Activated CD4-positive, alpha-beta T cell treated with anti-CD3 and anti-CD28 coated beads, Interleukin-2, Interleukin-6, amounts not matched to agents 100 ng/mL and 50 ng/mL, durations not matched to agents 16 hours and 8 hours (primary cell): ENCODE results near the gene P2RX1.

Experiments used
- DNase-seq: peaks from one replicate; pipeline ENCODE4 v3.0.0-alpha.2; 2020

P2RX1 gene

GRCh38 chr17:3923466-3924190 is 7.4 kb upstream of the P2RX1 start:
- DNase-seq = no peak

DNA sequence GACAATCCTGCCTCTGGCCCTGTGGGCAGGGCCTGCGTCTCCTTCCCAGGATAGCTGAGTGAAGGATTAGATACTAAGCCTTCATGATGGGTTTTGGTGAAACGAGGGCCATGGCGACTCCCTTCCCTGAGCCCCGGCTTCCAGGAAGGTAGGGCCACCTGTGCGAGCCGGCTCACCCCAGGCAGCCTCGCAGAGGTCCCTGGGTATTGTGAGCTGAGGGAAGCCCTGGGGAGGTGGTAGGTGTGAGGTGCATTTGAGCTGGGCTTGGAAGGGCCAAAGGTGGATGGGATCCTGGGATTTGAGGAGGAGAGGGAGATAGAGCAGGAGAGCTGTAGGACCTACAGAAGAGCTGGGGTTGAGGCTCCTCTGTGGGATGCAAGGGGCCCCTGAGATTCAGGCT is 6.5 kb upstream of the P2RX1 start:
- DNase-seq = no peak

DNA sequence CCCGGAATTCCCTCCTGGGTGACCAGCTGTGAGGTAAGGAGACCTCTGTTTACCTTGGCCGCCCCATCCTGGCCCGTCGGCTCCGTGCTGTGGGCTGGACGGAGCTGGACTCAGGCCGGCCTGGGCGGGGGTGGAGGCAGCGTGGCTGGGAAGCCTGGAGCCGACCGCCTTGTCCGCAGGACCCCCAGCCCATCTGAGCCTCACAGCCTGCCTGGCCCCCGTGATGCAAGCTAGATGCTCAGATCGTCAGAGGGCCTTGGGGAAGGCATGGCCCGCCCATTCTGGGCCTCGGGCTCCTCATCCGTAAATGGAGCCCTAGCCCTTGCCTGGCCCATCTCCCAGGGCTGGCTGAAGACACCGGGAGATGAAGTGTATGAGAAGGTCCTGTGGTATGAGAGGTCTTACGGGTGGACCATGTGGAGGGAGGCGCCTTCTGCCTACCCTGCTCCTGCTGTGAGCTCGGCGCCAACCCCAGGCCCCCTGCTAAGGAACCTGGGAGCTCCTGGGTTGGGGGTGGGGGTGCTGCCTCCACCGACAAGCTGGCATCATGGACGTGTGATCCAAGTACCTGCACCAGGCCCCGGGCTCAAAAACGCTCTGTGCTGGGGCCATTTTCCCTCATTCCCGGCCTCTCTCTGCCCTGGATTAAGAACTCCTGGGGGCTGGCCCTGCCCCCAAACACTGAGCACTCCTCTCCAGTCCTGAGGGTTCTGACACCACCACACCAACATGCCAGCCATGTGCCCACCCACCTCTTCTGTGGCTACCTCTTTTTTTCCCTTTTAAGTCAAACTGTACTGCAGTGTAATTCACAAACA is 5.4 kb upstream of the P2RX1 start:
- no peak for DNase-seq

DNA sequence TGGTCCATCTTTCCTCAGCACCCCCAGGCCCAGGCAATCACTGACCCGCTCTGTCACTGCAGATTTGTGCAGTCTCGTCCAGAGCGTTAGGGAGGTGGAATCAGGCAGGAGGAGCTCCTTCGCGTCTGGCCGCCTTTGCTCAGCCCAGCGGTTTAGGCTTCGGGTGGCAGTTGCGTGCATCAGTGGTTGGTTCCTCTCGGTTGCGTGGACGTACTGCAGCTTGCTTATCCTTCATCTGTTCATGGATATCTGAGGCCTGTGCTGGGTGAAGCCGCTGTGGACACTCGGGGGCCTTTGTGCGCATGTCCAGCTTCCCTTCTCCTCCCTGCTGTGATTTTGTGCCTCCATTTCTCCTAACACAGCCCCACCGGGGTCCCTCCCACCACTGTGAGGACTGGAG is 4.7 kb upstream of the P2RX1 start:
- no peak for DNase-seq

DNA sequence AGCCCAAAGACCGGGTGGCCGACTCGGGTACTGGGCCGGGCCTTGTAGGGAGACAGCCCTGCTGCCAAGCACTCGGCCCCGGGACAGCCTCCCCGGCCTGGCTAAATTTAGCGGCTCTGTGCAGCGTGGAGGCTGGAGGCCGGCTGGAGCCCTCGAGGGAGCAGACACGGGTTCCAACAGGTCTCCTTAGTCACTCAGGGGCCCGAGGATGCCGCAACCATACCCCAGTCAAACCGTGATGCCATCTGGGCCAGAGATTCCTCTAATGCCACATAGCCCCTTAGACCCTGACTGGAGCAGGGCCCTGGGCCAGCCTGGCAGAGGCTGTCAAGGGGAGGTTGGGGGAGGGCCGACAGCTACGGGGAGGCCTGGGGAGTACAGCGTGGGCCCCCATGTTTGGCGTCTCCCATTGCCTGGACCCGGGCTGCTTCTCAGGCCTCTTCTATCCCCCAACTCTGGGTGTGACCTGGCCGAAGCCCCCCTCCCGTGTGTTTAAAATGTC is 2.9 kb upstream of the P2RX1 start:
- DNase-seq = no peak

- DNase-seq = no peak
These were observed 2.3 kb upstream of the P2RX1 start for GRCh38 chr17:3918372-3919122.

- no peak for DNase-seq
These were observed 1.2 kb upstream of the P2RX1 start for GRCh38 chr17:3917391-3917931.

DNA sequence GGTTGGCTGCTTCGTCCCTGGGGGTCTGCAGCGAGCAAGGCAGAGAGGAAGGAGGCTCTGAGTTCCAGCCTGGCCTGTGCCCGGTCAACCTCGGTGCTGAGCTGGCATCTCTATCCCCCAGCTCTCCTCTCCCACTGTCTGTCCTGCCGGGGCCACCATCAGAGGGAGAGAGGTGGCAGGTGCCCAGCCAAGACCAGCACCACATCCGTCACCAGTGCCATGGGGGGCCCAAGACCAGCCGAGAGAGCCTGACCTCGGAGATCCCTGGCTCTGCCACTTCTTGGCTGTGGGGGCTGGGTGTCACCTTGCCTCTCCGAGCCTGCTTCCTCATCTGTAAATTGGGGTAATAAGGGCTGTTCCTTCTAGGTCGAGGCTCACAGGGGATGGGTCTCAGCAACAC is 560 bp upstream of the P2RX1 start:
- no peak for DNase-seq

DNA sequence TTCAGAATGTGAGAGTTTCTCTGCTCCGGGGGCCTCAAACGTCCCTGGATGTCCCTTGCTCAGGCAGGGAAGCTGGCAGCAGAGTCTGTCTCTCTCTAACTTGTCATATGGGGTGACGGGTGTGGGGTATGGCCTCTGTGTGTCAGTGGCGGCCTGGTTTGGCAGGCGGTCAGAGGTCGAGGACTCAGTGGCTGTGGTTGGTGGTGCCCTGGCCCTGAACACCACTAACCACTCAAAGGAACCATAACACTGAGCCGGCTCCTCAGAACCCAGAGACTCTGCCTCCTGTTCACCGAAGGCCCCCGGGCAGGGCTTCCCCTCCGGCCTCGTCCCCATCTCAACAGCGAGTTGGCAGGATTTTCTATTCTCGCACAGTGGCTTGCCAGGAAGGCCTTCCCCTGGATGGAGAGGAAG is 677 bp downstream of the P2RX1 start:
- no peak for DNase-seq

DNA sequence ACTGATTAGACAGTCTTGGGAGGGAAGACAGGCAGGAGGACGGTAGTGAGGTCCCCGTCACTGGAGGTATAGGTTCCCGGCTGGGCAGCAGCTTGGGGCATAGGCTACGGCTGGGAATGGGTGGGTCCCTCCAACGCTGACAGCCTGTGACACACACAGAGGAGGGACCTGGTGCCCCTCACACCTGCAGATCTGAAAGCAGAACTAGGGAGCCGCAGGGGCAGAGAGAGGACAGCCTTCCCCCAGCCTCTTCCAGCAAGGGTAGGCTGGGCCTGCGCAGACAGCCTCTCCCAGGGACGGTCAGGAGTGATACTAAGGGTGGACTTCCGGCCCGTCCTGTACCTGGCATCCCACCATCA is 2.0 kb downstream of the P2RX1 start:
- no peak for DNase-seq

- DNase-seq = peak; percentile 89
These were observed 2.5 kb downstream of the P2RX1 start for GRCh38 chr17:3913531-3914311.

DNA sequence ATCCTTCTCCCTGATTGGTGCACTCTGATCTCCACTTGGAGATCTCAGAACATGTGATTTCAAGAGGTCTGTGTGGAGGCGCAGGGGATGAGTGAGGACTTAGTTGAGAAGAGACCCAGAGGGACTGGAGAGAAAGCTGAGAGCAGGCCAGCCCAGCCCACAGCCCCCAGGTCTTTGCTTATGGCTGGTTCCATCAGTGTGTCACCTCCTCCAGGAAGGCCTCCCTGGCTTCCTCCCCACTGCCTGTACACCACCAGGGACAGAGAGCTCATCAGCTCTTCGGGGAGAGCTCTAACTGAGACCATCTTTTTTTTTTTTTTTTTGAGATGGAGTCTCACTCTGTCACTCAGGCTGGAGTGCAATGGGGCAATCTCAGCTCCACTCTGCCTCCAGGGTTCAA is 3.4 kb downstream of the P2RX1 start:
- DNase-seq = no peak

DNA sequence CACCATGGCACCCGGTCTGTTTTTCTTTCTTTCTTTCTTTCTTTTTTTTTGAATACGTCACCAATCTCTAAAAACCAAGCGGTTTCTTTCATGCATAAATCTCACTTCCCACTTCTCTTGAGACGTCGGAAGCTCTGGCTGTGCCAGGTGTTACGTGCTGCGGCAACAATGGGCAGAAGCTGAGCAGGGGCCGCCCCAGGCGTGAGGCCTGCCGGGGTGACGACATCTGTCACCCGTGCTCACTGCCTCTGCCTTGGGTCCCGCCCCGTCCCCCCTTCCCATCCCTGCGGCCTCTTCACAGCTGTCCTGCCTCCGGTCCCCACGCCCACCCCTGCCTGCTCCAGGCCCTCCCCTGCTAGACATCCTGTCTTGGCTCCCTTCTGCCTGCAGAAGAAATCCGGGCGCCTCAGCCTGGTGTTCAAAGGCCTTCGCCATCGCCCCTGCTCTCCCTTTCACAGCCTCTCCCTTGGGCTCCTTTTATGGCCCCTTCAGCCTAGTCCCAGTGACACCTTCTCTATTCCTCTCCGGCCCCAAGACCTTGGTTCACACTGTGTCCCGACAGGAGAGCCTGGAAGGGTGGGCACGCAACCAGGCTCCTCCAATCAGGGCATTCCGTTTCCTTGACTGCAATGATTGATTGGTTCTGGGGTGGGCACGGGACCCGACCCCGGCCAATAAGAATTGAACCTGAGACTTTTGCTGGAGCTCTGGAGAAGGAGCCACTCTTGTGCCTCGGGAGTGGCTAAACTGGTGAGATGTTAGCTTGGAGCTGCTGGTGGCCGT is 4.8 kb downstream of the P2RX1 start:
- peak; percentile 76 for DNase-seq

DNA sequence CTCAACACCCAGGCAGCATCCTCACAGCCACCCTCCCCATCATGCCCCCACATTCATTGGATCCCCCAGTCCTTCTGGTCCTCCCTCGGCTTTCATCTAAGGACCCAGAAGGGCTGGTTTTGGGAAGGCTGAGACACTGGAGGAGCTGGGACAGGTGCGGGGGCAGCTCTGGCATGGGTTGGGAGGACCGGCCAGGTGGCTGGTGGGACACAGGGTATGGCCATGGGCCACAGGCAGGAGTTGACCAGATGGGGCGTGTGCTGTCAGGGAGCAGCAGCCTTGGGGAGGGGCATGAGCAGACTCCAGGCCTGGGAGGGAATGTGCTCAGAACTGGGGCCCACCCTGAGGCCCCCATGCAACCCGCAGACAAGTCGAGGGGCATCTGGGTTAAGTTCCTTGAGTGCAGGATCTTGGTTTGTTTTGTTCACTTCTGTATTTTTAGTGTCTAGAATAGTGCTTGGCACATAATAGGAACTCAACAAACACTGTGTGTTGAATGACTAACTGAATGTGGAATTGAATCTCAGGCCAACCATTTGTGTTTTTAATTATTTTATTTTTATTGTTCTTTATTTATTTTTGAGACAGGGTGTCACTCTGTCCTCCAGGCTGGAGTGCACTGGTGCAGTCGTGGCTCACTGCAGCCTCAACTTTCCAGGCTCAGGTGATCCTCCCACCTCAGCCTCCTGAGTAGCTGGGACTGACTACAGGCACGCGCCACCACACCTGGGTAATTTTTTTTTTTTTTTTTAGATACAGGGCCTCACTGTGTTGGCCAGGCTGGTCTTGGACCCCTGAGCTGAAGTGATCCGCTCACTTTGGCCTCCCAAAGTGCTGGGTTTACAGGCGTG is 5.6 kb downstream of the P2RX1 start:
- no peak for DNase-seq

DNA sequence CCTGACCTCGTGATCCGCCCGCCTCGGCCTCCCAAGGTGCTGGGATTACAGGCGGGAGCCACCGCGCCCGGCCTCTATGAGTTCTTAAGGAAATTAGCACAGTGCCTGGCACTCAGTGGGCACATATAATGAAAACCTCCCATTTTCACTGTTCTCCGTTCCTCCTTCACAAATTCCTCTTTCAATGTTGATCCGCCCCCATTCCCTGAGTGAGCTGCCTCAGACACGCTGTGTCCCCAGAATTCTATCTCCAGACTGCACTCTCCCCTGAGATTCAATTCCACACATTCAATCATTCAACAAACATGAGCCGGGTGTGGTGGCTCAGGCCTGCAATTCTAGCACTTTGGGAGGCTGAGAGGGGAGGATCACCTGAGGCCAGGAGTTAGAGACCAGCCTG is 7.0 kb downstream of the P2RX1 start:
- no peak for DNase-seq

- DNase-seq = no peak
These were observed 8.6 kb downstream of the P2RX1 start for GRCh38 chr17:3907483-3908216.

GRCh38 chr17:3906881-3907280 is 9.4 kb downstream of the P2RX1 start:
- no peak for DNase-seq

- no peak for DNase-seq
These were observed 11.2 kb downstream of the P2RX1 start for GRCh38 chr17:3905017-3905520.

GRCh38 chr17:3904501-3904900 is 11.8 kb downstream of the P2RX1 start:
- DNase-seq = no peak

DNA sequence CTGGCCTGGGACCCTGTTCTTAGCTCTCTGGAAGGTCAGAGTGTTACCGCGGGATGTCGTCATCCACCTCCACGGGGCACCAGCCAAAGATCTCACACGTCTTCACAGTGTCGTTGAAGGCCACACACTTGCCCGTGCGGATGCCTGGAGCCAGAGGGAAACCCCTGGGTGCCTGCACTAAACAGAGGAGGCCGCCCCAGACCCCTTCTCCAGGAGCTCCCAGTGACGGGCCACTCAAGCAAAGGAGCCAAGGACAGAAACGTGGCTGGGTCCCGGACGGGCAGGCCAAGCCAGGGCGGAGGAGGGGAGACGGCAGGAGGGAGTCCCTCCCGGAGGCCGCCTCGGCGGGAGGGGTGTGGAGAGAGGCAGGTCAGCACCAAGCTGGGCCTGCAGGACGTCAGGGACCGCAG is 12.4 kb downstream of the P2RX1 start:
- DNase-seq = no peak
